NCI-H2107 (cell line): ENCODE results near the gene LPCAT2.

Experiments
- DNase-seq: peaks from one replicate; lab custom pipeline; 2025; lab: John Stamatoyannopoulos, UW

Gene LPCAT2

DNA sequence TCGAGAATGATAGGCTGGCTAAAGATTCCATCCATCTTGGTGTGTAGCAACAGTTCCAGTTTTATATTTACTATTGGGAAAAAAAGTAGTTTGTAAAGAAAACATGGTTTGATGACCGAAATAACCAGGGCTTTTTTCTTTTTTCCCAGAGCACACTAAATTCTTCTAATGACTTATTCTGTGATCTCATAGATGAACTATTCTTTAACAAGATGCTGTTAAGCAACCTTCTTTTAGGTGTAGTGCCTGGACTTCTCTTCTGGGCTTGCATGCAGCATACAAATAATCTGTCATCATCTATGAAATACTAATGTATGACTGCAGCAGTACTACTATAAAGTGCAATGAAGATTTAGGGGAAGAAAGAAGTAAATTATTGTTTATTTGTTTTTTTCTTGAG is 46.6 kb downstream of the LPCAT2 start:
- no peak for DNase-seq

DNA sequence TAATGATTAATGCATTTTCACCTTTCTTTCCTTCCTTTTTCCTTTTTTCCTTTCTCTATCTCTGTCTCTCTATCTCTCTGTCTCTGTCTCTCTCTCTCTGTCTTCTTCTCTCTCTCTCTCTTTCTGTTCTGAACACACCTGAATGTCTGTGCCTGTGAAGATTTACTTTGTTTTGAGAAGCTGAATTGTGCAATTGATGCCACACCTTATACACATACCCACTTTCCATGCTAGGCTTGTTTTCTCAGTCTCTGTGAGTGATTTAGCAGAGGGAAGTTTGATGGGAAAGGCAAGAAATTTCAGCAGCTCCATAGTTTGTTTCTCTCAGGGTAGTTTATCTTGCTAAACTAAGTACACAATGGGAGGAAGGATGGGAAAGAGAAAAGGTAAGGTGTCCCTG is 48.3 kb downstream of the LPCAT2 start:
- DNase-seq: no peak

GRCh38 chr16:55559233-55559632 is 50.4 kb downstream of the LPCAT2 start:
- DNase-seq: no peak

DNA sequence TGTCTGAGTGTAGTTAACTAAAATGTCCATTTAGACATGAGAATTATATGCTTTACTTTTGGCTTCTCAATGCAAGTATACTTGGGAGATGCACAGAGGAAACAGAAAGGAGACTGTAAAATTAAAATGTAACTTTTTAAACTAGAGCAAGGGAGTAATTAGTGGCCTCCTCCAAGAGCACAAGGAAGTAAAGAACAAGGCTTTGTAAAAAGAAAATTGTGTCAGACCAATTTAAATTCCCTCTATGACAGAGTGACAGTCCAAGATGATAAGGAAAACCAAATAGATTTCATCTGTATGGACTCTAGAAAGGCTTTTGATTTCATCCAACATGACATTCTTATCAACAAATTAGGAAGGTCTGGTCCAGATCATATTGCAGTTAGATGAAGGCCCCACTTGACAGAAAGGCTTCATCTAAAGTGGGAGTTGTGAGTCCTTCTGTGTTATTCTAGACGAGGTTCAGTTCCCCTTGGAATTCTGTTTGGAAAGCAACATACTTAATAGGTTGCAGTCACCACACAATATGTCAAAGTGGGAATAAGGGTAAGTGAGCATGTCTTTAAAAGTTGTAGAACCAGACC is 51.2 kb downstream of the LPCAT2 start:
- no peak for DNase-seq

DNA sequence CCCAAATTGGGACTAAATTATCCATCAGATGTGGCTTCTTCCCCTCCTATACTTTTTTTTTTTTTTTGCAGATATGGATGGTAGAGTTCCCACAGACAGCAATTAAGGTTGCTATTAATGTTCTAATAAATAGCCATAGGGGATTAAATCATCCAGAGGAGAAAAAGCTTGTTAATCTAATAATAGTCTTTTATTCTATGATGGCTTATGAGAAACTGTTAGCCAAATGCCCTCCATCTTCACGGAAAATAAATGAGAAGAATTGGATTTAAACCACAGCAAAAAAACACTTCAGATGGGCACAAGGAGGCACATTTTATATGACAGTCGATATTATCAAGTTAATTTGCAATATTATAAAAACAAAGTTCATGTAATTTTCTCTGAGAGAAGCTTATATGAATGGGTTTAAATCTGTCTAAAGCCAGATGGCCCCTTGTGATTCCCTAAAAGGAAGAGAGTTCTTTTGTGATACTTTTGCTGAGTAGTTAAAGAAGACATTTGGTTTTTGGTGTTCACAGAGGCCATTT is 52.5 kb downstream of the LPCAT2 start:
- no peak for DNase-seq

DNA sequence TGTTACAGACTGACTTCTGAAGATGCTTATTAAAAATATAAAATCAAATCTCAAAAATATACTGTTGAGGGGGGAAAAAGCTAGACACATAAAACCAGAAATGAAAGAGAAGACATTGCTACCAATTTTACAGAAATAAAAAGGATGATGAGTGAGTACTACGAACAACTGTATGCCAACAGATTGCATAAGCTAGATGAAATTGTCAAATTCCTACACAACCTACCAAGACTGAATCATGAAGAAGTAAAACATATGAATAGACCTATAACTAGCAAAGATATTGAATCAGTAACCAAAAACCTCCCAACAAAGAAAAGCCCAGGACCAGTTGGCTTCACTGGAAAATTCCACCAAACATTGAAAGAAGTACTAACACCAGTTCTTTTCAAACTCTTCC is 54.1 kb downstream of the LPCAT2 start:
- DNase-seq: no peak

GRCh38 chr16:55563797-55564196 is 54.9 kb downstream of the LPCAT2 start:
- no peak for DNase-seq

DNA sequence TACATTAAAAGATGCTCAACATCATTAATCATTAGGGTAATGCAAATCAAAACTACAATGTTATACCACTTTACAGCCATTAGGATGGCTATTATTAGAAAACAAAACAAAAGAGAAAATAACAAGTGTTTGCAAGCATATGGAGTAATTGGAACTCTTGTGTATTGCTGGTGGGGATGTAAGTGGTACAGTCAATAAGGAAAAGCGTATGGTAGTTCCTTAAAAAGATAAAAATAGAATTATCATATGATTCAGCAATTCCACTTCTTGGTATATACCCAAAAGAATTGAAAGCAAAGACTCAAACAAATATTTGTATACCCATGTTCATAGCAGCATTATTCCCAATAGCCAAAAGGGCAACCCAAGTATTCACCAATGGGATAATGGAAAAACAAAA is 56.2 kb downstream of the LPCAT2 start:
- DNase-seq: no peak

DNA sequence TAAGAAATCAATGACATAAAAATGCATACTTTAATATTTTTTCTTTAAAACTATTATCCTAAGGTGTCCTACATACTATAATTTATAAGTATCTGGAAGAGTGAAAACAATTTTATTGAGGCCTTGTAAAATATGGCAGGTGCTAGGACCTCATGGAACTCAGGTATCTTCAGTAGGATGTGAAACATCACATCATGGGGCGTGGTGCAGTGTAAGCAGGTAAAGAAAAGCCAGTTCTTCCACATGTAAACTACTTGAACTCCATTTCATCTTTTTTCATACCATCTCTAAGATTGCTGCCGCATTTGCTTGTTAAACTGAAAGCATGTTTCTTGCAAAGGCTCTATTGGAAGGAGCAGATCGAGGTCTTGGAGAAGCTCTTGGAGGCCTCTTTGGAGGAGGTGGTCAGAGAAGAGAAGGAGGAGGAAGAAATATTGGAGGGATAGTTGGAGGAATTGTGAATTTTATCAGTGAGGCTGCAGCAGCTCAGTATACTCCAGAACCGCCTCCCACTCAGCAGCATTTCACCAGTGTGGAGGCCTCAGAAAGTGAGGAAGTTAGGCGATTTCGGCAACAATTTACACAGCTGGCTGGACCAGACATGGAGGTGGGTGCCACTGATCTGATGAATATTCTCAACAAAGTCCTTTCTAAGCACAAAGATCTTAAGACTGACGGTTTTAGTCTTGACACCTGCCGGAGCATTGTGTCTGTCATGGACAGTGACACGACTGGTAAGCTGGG is 57.7 kb downstream of the LPCAT2 start, which contains the start of gene CAPNS2:
TSS of gene CAPNS2 (plus strand) at position 253 of the 744 bp plus-strand sequence. CDS start at position 326, 73 bp downstream.
- no peak for DNase-seq

DNA sequence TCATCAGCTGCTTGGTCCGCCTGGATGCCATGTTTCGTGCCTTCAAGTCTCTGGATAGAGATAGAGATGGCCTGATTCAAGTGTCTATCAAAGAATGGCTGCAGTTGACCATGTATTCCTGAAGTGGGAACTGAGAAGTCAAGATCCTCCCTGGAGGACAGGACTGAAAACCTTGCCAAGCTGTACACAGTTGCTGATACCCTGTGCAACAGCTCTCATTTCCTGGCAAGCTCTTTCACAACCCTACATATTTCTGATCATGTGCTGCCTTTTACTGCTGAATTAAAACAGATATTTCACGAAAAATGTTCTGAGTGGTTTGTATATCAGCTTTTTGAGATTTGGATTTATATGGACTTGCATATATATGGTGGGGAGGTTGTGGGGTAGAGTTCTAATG is 58.5 kb downstream of the LPCAT2 start:
- DNase-seq: no peak

DNA sequence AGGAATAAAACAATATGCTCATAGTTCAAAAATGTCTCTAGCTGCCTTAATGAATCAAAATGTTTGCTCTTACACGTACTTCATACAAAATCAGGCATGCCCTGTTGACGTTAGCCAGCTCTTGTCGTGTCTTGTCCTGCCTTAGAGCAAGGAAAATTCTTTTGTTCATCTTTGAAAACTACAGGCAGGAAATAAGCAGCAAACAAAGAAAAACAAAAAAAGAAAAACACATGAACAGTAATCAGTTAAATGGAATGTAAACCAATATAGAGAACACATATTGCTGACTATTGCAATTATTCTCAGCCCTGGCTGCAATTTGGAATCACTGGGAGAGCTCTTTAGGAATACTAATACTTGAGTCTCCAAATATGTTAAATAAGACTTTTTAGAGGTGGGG is 59.3 kb downstream of the LPCAT2 start:
- no peak for DNase-seq

DNA sequence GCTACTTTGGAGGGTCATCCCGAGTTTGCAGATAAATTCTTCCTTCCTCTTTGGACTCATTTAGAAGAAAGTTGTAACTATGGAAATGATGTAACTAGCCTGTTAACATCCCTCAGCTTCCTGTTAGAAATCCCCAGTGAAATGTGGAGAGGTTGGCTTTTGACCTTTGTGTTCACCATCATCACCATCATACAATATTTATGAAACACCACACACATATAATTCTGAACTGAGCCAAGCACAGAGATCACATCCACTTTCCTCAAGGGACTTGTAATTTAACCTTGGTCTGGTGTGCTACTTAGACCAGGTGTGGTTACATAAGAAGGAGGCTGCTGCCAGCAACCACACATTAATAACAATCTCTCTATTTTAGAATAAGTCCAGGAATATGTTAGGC is 60.2 kb downstream of the LPCAT2 start:
- DNase-seq: no peak

DNA sequence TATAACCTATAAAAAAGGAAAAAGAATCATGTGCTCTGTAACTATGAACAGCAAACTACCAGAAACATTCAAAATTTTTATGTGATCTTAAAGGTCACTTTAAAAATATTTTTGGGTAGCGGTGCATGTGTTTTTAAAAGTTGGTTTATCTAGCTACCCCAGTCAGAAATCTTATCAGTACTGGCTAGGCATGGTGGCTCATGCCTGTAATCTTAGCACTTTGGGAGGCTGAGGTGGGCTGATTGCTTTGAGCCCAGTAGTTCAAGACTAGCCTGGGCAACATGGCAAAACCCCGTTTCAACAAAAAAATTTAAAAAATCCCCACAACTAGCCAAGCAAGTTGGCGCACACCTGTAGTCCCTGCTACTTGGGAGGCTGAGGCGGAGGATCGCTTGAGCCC is 61.3 kb downstream of the LPCAT2 start:
- no peak for DNase-seq

DNA sequence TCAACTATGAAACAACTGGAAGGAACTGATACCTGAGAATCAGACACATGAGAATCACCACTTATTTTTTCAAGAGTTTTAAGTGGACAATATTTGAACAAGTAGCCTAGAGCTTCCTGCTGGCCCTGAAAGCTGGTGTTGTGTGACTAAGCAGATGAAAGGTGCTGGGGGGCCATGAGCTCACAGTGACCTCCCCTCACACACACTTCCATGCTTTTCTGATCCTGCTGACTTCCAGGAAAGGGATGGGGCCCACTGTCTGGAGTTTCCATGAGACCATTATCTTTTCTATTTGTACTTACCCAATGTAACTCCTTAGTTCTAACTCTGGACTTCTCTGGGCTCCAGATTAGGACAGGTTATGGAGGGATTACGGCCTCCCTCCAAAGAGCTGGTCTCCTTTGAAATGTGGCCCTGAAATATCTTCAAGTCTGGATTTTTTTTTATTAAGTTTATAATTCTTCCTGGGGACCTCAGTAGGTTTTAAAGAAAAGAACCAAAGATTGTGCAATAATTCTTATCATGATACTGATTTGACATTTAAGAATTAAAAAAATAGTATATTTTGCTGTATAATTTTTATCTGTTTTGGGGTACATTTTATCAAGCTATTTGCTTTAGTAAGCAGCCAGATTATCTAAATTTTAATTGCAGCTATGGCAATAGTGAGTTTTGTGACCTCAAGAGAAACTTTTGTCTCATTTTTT is 62.5 kb downstream of the LPCAT2 start:
- DNase-seq: no peak

- no peak for DNase-seq
Observed at GRCh38 chr16:55572439-55572838, 63.6 kb downstream of the LPCAT2 start.

DNA sequence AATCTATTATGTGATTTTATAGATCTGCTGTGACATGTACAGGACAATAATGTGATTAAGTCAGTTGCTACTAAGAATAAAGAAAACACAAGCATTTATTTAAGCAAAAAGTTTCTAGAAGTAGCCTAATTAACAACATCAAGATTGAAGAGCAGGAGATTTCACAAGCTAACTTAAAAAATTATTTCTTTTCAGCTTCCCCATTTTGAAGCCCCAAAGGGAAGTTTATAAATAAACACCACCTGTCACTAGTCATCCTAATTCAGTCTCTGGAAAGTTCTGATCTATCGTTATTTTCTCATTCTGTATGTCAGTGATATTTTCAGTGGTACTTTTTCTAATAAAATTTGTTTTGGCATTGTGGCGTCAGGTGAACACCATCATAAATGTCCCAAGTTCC is 65.9 kb downstream of the LPCAT2 start:
- no peak for DNase-seq

DNA sequence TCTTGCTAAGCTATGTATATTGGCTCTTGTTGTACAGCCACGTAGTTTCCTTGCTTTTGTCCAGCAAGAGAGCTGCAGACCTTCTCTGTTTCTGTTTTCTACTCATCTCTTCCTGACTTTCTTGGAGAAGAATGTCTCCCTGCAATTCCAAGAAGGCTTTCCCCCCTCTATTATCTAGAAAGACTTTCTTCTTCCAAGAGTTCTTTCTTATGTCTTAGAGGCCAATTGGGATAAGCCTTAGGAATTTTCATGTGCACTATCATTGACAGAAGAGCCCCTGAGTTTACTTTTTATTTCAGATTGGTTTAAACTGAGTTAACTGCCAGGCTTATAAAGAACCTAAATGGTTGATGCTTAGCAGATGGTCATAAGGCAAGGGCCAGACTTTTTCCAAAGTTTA is 66.6 kb downstream of the LPCAT2 start:
- DNase-seq: no peak

DNA sequence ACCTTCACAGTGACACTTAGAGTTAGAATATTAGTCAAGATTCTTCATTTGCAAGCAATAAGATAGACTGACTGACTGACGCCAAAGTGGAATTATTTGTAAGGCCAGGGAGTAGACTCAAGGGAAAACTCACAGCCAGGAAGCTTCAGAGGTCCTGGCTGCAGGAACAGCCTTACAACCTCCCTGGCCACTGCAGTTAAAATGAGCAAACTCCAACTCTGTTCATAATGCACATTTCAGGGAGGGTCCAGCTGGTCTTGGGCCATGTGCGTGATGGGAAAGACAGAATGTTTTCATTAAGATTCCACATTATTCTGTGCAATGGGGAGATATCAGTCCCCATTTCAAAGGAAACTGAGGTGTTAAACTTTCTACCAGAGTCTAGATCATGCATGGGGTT is 67.5 kb downstream of the LPCAT2 start:
- DNase-seq: no peak

DNA sequence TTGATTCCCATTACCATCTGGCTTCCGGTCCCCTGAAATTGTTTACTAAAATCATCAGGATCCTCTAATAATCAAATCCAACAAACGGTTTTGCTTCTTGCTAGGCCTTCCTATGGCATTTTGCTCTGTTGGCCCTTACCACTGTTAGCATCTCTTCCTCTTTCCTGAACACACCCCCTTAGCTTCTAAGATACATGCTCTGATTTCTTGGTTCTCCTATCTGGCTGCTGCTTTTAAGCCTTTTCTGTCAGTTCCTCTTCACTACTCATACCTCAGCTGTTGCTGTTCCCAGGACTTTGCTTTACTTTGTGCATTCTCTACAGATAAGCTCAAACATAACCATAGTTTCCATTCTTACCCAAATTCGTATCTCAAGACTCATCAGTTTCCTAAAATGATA is 69.0 kb downstream of the LPCAT2 start:
- no peak for DNase-seq

- no peak for DNase-seq
Observed at GRCh38 chr16:55585631-55586030, 76.8 kb downstream of the LPCAT2 start.

DNA sequence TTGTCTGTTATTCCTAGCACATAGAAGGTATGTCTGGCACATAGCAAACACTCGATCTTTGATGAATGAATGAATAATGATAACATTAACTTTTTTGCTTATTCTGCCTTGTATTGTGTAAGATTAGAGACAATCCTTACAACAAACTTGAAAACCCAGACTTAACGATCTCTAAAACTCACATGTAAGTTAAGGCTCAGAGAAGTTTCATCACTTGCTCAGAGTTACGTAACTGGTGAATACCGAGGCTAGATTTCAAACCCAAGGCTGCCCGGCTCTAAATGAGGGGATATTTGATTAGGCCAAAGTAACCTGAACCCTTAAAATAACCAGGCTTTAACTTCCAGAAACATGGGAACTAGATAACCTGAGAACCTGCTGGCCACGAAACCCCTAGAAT is 79.9 kb downstream of the LPCAT2 start:
- DNase-seq: no peak

- DNase-seq: no peak
Observed at GRCh38 chr16:55592306-55592705, 83.4 kb downstream of the LPCAT2 start.

GRCh38 chr16:55597928-55598327 is 89.1 kb downstream of the LPCAT2 start:
- DNase-seq: no peak
